ENCODE data around the gene FAM219A. TPM values are rescaled to one million over a fixed set of nuclear protein-coding genes. Genes with fewer than 3 reads are reported as not detected.
"Not testable (repeated sequence)": the region's sequence is repeated elsewhere in the genome, so short reads cannot be mapped to it uniquely, and the experiment has no call there.

FAM219A gene
- total RNA-seq, 2 experiments from 2014 or later = 12.3 to 13.2 TPM

DNA sequence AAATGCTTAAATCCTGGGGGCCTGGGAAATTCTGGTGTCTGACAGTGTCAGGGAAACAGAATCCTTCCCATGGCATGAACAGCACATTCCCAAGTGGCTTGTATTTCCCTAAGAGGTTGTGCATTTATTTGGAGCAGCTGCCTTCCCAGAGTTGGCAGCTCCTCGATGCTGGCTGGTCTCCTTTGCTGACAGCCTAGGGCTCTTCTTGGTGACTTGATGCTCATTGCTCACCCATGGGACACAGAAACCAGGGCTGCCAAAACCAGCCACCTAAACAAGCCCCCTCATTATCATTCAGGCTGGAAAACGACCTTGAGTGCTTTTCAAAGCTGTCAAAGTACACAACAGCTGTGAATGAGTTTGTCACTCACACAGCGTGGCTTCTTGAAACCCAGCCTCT lies 40.2 kb upstream of the FAM219A start:
- no peaks in the 10 kb centered on the region for H3K9me3 Mint-ChIP-seq
- H3K4me3 Mint-ChIP-seq = no peak overlapping the region
- H3K36me3 Mint-ChIP-seq (ENCODE audit: low read depth) = no peaks in the 10 kb centered on the region
- peaks cover 8% of the 10 kb centered on the region for H3K27me3 Mint-ChIP-seq
- ChIA-PET CTCF (interaction anchor here (0.9 to 1.7 kb wide), 4 partner anchors 10 to 95 kb away, joined by 3 to 5 read pairs (median 4); no protein-coding TSS in a partner anchor), POLR2A (no interaction called here)
- no peak overlapping the region for H3K27ac Mint-ChIP-seq
- H3K4me1 Mint-ChIP-seq = peaks cover 9% of the 10 kb centered on the region
- no peak for DNase-seq

DNA sequence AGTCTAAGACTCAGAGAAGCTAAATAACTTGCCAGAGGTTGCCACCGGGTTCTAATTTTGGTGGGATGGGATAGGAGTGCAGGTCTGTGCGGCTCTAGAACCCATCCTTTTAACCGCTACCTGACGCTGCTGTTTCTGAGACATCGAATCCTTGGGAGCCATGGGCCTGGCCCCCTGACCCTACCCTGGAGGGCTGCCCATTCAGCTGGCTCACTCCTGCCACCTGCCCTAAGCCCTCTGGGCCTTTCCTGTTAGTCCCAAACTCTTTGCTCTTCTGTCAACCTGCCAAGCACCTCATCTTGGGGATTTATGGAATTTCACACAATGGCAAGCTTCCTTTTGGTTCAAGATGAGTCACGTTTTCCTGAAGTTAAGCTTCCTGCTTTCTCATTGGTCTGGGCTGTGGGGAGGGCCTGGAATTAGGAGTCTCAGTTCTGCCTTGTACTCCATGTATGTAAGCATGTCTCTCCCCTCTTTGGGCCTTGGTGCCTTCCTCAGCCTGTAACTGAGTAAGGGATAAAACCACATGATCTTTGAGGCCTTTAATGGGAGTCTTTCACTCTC lies 37.9 kb upstream of the FAM219A start:
- ChIA-PET POLR2A (interaction anchor here (0.8 kb wide), 1 partner anchor 29 kb away, joined by 3 read pairs; no protein-coding TSS in a partner anchor), CTCF (interaction anchor here (0.6 to 1.7 kb wide), 5 partner anchors 57 to 554 kb away, joined by 3 to 4 read pairs (median 3); no protein-coding TSS in a partner anchor)
- Mint-ChIP-seq H3K27ac (no peak overlapping the region), H3K4me1 (peaks cover 9% of the 10 kb centered on the region), H3K4me3 (no peak overlapping the region), H3K36me3 (ENCODE audit: low read depth) (no peaks in the 10 kb centered on the region), H3K9me3 (no peaks in the 10 kb centered on the region), H3K27me3 (peaks cover 8% of the 10 kb centered on the region)
- no peak for DNase-seq

DNA sequence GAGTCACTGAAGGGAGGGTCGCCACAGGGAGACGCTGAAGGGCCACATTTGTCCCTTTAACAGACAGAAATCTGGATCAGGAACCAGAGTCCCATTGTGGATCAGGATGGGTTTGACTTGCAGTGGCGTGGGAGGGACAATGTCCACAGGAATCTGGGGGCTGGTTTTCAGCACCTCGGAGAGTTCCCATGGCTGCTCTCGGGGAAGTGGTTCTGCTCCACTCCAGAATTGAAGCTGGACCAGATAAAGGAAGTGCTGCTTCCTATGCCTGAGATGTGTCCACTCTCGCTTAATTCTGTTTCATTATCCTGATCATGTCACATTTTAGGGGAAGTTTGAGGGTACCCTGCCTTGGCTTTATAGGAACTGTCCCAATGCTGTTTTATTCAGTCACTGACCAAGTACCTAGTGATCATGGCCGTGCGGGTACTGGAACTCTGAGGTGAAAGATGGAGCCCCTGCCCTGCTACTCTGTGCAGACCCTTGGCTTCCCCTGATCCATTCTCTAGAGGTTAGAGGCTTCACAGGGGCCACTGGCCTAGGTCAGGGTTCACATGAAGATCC lies 35.7 kb upstream of the FAM219A start:
- no peak overlapping the region for H3K4me3 Mint-ChIP-seq
- no peaks in the 10 kb centered on the region for H3K27me3 Mint-ChIP-seq
- CTCF ChIA-PET = interaction anchor here (1.1 to 1.4 kb wide), 2 partner anchors 90 to 97 kb away, joined by 3 read pairs; no protein-coding TSS in a partner anchor
- H3K36me3 Mint-ChIP-seq (ENCODE audit: low read depth) = no peaks in the 10 kb centered on the region
- POLR2A ChIA-PET = no interaction called here
- H3K9me3 Mint-ChIP-seq = no peaks in the 10 kb centered on the region
- no peaks in the 10 kb centered on the region for H3K4me1 Mint-ChIP-seq
- peak; percentile 48 for DNase-seq
- no peak overlapping the region for H3K27ac Mint-ChIP-seq

DNA sequence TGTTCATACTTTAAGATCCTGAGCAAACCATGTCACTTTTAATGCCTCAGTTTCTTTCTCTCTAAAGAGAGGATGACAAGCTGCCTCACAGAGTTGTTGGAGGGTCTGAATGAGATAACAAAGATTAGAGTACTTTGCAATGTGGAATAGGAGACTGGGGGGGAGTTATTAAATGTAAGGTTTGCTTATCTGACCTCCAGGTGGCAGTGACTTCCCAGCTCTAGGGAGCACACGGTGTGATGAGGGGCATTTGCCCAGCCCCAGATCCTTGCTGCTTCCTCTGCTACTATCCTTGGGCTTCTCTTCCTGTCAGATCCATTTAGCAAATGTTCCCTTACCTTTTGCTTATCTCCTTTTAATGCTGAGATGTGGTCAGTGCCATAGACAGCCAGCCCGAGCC lies 33.7 kb upstream of the FAM219A start:
- Mint-ChIP-seq H3K27me3 (peaks cover 11% of the 10 kb centered on the region), H3K9me3 (no peaks in the 10 kb centered on the region), H3K4me1 (peaks cover 1% of the 10 kb centered on the region), H3K4me3 (no peak overlapping the region), H3K27ac (no peak overlapping the region), H3K36me3 (ENCODE audit: low read depth) (no peaks in the 10 kb centered on the region)
- ChIA-PET POLR2A (no interaction called here), CTCF (interaction anchor here (1.6 kb wide), 1 partner anchor 32 kb away, joined by 3 read pairs; no protein-coding TSS in a partner anchor)
- no peak for DNase-seq

DNA sequence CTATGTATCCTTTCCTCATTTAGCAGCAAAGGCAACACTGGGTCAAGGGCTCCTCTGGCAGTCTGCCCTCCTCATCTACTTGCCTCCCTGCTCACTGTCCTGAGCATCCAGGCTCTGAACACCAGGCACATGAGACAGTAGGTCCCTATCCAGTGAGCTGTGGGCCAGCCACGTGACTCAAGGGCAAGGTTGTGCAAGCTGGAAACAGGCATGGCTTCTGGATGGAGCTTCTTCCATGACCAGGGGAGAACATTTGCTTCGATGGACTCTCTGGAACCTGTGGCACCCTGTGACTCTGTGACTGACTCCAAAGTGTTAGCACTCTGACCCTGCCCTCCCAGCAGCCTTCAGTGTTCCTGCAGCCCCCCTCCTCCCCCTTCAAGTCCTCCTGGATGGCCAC lies 33.2 kb upstream of the FAM219A start:
- ChIA-PET POLR2A (no interaction called here), CTCF (interaction anchor here (1.6 kb wide), 1 partner anchor 33 kb away, joined by 3 read pairs; no protein-coding TSS in a partner anchor)
- no peaks in the 10 kb centered on the region for H3K9me3 Mint-ChIP-seq
- no peaks in the 10 kb centered on the region for H3K36me3 Mint-ChIP-seq (ENCODE audit: low read depth)
- no peak for DNase-seq
- H3K27me3 Mint-ChIP-seq = peaks cover 14% of the 10 kb centered on the region
- H3K27ac Mint-ChIP-seq = no peak overlapping the region
- H3K4me3 Mint-ChIP-seq = no peak overlapping the region
- H3K4me1 Mint-ChIP-seq = peaks cover 3% of the 10 kb centered on the region

DNA sequence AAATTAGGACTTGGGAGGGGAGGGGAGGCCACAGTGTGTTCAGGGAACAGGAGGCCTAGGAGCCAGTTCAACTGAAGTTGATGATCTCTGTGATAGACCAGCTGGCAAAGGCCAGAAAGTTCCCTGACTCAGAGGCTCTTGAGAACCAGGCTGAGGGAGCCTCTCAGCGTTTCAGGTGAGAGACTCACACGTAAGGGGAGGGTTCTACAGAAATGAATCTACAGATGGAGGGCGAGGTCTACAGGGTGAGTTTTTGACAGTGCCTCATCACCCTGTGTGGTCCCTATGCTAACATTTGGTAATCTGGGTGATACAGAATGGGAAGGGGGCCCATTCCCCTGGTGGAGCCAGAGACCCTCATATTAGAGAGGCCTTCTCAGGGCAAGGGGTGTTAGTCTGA lies 32.4 kb upstream of the FAM219A start:
- ChIA-PET CTCF (interaction anchor here (1.2 to 1.3 kb wide), 2 partner anchors 11 to 101 kb away, joined by 3 read pairs; no protein-coding TSS in a partner anchor), POLR2A (no interaction called here)
- H3K27me3 Mint-ChIP-seq = peaks cover 14% of the 10 kb centered on the region
- no peak overlapping the region for H3K27ac Mint-ChIP-seq
- H3K4me1 Mint-ChIP-seq = peaks cover 6% of the 10 kb centered on the region
- H3K36me3 Mint-ChIP-seq (ENCODE audit: low read depth) = no peaks in the 10 kb centered on the region
- no peak overlapping the region for H3K4me3 Mint-ChIP-seq
- no peak for DNase-seq
- H3K9me3 Mint-ChIP-seq = no peaks in the 10 kb centered on the region

DNA sequence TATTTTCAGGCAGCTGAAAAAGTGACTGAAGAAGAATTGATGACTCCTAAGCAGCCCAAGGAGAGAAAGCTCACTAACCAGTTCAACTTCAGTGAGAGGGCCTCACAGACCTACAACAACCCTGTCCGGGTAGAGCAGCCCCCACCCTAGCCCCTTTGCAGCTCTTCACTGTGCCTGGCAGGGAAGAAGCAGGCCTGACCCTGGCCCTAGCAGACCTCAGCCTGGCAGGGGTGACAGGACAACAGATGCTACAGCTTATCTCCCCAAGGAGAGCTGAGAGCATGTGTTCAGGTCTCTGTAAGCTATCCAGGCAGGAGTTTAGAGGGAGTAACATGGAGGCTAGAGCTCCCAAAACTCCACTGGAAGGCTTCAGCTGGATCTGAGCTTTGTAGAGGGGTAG lies 32.0 kb upstream of the FAM219A start:
- no peak overlapping the region for H3K4me3 Mint-ChIP-seq
- H3K36me3 Mint-ChIP-seq (ENCODE audit: low read depth) = no peaks in the 10 kb centered on the region
- CTCF ChIA-PET = interaction anchor here (1.2 to 1.3 kb wide), 2 partner anchors 11 to 101 kb away, joined by 3 read pairs; no protein-coding TSS in a partner anchor
- no peaks in the 10 kb centered on the region for H3K9me3 Mint-ChIP-seq
- H3K4me1 Mint-ChIP-seq = peaks cover 6% of the 10 kb centered on the region
- H3K27ac Mint-ChIP-seq = no peak overlapping the region
- peaks cover 14% of the 10 kb centered on the region for H3K27me3 Mint-ChIP-seq
- DNase-seq = no peak
- POLR2A ChIA-PET = no interaction called here

DNA sequence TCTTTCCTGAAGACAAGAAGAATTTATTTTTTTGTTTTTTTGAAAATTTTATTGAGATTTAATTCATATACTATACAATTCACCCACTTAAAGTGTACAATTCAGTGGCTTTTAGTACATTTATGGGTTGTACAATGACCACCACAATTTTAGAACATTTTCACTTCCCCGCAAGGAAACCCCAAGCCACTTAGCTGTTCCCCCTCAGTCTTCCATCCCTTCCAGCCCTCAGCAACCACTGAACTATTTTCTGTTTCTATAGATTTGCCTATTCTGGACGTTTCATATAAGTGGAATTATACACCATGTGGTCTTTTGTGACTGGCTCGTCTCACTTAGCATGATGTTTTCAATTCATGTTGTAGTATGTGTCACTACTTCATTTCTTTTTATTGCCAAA lies 28.2 kb upstream of the FAM219A start:
- Mint-ChIP-seq H3K36me3 (ENCODE audit: low read depth) (no peaks in the 10 kb centered on the region), H3K4me1 (peaks cover 6% of the 10 kb centered on the region), H3K27me3 (peaks cover 16% of the 10 kb centered on the region), H3K4me3 (no peak overlapping the region), H3K9me3 (no peaks in the 10 kb centered on the region), H3K27ac (no peak overlapping the region)
- ChIA-PET POLR2A (no interaction called here), CTCF (no interaction called here)
- no peak for DNase-seq

DNA sequence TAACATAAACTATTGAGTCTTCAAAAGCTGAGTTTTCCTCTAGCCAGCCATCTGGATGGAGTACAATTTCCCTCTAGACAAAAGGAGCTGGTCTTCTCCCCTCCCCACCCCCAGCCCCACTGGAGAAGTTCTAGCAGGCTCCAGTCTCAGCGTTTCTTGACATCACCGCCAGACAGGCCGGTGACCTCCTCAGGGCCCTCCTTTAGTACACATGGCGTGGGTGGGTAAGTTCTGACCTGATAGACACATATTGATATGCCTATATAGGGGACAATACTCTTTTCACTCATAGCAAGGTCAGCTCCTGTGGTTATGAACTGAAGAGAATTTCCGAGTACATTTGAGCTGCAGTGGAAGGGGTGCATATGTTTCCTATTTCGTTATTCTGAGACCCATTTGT lies 27.5 kb upstream of the FAM219A start:
- CTCF ChIA-PET = interaction anchor here (1.6 kb wide), 1 partner anchor 82 kb away, joined by 5 read pairs; no protein-coding TSS in a partner anchor
- peaks cover 16% of the 10 kb centered on the region for H3K27me3 Mint-ChIP-seq

DNA sequence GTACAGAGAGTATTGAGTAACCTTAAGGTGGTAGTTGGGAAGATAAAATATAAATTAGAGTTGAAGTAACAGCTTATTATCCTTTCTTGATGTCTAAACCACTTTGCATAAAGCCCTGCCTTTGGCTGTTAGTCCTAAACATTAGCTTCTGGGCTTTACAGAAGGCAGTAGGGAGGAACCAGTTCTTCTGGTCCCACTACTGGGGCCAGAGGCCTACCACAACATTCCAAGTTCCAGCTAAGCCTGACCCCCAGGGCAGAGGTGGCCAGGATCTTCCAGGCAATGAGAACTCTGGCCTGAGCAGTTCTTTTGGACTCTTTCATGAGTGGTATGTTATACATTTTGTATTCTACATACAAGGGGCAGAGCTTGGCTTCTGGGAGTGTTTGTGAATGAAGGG lies 26.3 kb upstream of the FAM219A start:
- ChIA-PET POLR2A (no interaction called here), CTCF (interaction anchor here (1.6 kb wide), 1 partner anchor 81 kb away, joined by 5 read pairs; no protein-coding TSS in a partner anchor)
- Mint-ChIP-seq H3K4me3 (no peak overlapping the region), H3K27ac (no peak overlapping the region), H3K27me3 (peaks cover 18% of the 10 kb centered on the region), H3K9me3 (no peaks in the 10 kb centered on the region), H3K4me1 (peaks cover 6% of the 10 kb centered on the region), H3K36me3 (ENCODE audit: low read depth) (no peaks in the 10 kb centered on the region)
- no peak for DNase-seq

More for the DNA sequence above, 27.5 kb upstream of the FAM219A start:
- no peaks in the 10 kb centered on the region for H3K9me3 Mint-ChIP-seq
- peaks cover 6% of the 10 kb centered on the region for H3K4me1 Mint-ChIP-seq
- no peak for DNase-seq
- H3K27ac Mint-ChIP-seq = no peak overlapping the region
- POLR2A ChIA-PET = no interaction called here
- no peaks in the 10 kb centered on the region for H3K36me3 Mint-ChIP-seq (ENCODE audit: low read depth)
- H3K4me3 Mint-ChIP-seq = no peak overlapping the region

DNA sequence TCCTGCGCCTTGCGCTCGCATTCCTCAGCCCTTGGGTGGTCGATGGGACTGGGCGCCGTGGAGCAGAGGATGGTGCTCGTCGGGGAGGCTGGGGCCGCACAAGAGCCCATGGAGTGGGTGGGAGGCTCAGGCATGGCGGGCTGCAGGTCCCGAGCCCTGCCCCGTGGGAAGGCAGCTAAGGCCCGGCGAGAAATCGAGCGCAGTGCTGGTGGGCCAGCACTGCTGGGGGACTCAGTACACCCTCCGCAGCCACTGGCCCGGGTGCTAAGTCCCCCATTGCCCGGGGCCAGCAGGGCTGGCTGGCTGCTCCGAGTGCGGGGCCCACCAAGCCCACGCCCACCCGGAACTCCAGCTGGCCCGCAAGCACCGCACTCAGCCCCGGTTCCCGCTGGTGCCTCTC lies 24.4 kb upstream of the FAM219A start:
- H3K4me1 Mint-ChIP-seq; H3K36me3 Mint-ChIP-seq (ENCODE audit: low read depth); H3K9me3 Mint-ChIP-seq; H3K27ac Mint-ChIP-seq; POLR2A ChIA-PET; H3K4me3 Mint-ChIP-seq; DNase-seq; CTCF ChIA-PET: not testable (repeated sequence)
- peaks cover 14% of the 10 kb centered on the region for H3K27me3 Mint-ChIP-seq

DNA sequence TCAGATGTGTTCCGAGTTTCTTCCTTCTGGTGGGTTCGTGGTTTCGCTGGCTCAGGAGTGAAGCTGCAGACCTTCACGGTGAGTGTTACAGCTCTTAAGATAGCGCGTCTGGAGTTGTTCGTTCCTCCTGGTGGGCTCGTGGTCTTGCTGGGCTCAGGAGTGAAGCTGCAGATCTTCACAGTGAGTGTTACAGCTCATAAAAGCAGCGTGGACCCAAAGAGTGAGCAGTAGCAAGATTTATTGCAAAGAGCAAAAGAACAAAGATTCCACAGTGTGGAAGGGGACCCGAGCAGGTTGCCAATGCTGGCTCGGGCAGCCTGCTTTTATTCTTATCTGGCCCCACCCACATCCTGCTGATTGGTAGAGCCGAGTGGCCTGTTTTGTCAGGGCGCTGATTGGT lies 23.2 kb upstream of the FAM219A start:
- H3K4me1 Mint-ChIP-seq; H3K36me3 Mint-ChIP-seq (ENCODE audit: low read depth); H3K4me3 Mint-ChIP-seq; CTCF ChIA-PET; H3K9me3 Mint-ChIP-seq; H3K27me3 Mint-ChIP-seq; POLR2A ChIA-PET; H3K27ac Mint-ChIP-seq; DNase-seq: not testable (repeated sequence)

DNA sequence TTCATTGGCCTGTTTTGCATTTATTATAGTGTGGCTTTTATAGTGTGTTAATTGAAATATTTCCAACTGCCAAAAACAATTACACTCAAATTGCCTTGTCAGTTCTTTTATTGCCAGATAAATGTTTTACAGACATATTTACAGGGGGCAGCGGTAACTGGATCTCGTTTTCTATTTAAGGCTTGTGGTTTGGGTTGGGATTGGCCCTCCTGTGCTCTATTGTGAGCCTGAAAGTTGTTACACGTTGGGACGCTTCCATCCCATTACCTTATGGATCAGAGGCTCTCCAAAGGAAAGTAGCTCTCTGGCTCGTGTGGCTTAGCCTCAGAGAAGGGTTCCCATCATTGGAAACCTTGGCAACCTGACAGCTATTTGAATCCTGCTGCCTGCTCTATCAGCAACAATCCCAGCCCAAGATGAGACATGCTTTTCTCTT lies 21.1 kb upstream of the FAM219A start:
- no peaks in the 10 kb centered on the region for H3K36me3 Mint-ChIP-seq (ENCODE audit: low read depth)
- H3K4me1 Mint-ChIP-seq = peaks cover 4% of the 10 kb centered on the region
- H3K9me3 Mint-ChIP-seq = no peaks in the 10 kb centered on the region
- peaks cover 6% of the 10 kb centered on the region for H3K27me3 Mint-ChIP-seq
- POLR2A ChIA-PET = no interaction called here
- no peak for DNase-seq
- CTCF ChIA-PET = no interaction called here
- no peak overlapping the region for H3K4me3 Mint-ChIP-seq
- H3K27ac Mint-ChIP-seq = no peak overlapping the region

DNA sequence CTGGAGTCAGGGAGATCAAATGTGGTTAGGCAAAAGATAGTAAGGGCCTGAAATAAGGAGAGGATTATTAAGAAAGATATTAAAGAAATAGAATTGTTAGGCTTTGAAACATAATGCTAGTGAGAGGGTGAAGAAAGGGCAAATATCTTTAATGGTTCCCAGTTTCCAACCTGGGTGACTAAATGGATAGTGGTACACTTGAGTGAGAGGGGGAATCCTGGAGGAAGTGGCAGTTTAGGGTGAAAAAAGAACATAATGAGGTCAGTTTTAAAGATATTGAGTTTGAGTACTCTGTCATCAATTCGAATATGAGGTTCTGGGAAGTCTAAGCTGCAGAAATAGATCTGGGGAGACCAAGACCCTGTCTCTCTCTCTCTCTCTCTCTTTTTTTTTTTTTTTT lies 19.2 kb upstream of the FAM219A start:
- H3K4me1 Mint-ChIP-seq = peaks cover 4% of the 10 kb centered on the region
- ChIA-PET POLR2A (no interaction called here), CTCF (no interaction called here)
- H3K27me3 Mint-ChIP-seq = peaks cover 6% of the 10 kb centered on the region
- H3K4me3 Mint-ChIP-seq = no peak overlapping the region
- no peaks in the 10 kb centered on the region for H3K9me3 Mint-ChIP-seq
- H3K36me3 Mint-ChIP-seq (ENCODE audit: low read depth) = no peaks in the 10 kb centered on the region
- DNase-seq = no peak
- no peak overlapping the region for H3K27ac Mint-ChIP-seq
